Liver (tissue), 3 donors: ENCODE results near the gene SLC24A3.

Experiments
- CTCF ChIP-seq: fragments of 150-350 bp; IDR thresholded peaks from 2 replicates; pipeline ENCODE4 v1.5.1; 2017; ENCODE audit warnings: improper control_type of control experiment, low read depth, low read length; ENCODE audit not compliant: missing input control
- GABPA ChIP-seq, 2 donors: IDR thresholded peaks in 1 of 2; conservative IDR thresholded peaks in 1 of 2; 2 replicates each; pipeline ENCODE4 v1.6.1; 2016; ENCODE audit warnings: antibody characterized with exemption in 2 of 2, mild to moderate bottlenecking in 1 of 2, moderate library complexity in 1 of 2
- MAX ChIP-seq: IDR thresholded peaks from 2 replicates; pipeline ENCODE4 v1.6.1; 2016; ENCODE audit warnings: antibody characterized with exemption
- REST ChIP-seq: IDR thresholded peaks from 2 replicates; pipeline ENCODE4 v1.6.1; 2016; ENCODE audit warnings: antibody characterized with exemption, mild to moderate bottlenecking
- SP1 ChIP-seq: IDR thresholded peaks from 2 replicates; pipeline ENCODE4 v1.6.1; 2018; ENCODE audit warnings: antibody characterized with exemption, mild to moderate bottlenecking
- TAF1 ChIP-seq: conservative IDR thresholded peaks from 2 replicates; pipeline ENCODE4 v1.6.1; 2016; ENCODE audit warnings: antibody characterized with exemption, mild to moderate bottlenecking
- YY1 ChIP-seq: IDR thresholded peaks from 2 replicates; pipeline ENCODE4 v1.6.1; 2016; ENCODE audit warnings: antibody characterized with exemption, mild to moderate bottlenecking
- ZBTB33 ChIP-seq: IDR thresholded peaks from 2 replicates; pipeline ENCODE4 v1.6.1; 2016; ENCODE audit warnings: antibody characterized with exemption
- donor health status: healthy.
- donor health status: healthy.

GRCh38 chr20:19486446-19486845, 274.0 kb downstream of the SLC24A3 start:
- no peak for TF ChIP-seq CTCF
- no peak for TF ChIP-seq YY1
- TF ChIP-seq REST: no peak
- TF ChIP-seq ZBTB33: no peak
- TF ChIP-seq SP1: no peak
- TF ChIP-seq MAX: no peak
- TF ChIP-seq TAF1: no peak
- TF ChIP-seq GABPA (IDR thresholded peaks at IDR 0.05 in 1 of 2, conservative IDR thresholded peaks at IDR 0.05 in 1 of 2): no peak
